ENCODE data around the gene C5orf15. TPM values are rescaled to one million over a fixed set of nuclear protein-coding genes. Genes with fewer than 3 reads are reported as not detected.

The C5orf15 gene
- total and polyA plus RNA-seq, 8 donors, result 6.4 to 35.4 (median 10.7) TPM

DNA sequence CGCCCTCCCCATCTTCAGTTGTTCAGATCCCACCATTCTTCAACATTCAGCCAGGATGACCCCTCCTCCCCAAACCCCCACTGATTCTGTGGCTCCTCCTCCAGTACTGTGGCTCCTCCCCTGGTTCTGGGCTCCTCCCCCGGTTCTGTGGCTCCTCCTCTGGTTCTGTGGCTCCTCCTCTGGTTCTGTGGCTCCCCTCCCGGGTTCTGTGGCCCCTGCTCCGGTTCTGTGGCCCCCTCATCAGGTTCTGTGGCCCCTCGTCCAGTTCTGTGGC, 32.8 kb downstream of the C5orf15 start:
- Histone ChIP-seq H3K27me3 (no peaks in the 10 kb centered on the region), H3K27ac (no peak overlapping the region), H3K36me3 (no peaks in the 10 kb centered on the region), H3K4me1 (peaks cover 0 to 3% (median 0%) of the 10 kb centered on the region in 3 donors), H3K4me3 (no peak overlapping the region), H3K9me3 (no peaks in the 10 kb centered on the region)
- WGBS, 2 donors, result 91 to 94% methylated on average over 5 of the region's 5 CpGs
- TF ChIP-seq, protein P1, sequence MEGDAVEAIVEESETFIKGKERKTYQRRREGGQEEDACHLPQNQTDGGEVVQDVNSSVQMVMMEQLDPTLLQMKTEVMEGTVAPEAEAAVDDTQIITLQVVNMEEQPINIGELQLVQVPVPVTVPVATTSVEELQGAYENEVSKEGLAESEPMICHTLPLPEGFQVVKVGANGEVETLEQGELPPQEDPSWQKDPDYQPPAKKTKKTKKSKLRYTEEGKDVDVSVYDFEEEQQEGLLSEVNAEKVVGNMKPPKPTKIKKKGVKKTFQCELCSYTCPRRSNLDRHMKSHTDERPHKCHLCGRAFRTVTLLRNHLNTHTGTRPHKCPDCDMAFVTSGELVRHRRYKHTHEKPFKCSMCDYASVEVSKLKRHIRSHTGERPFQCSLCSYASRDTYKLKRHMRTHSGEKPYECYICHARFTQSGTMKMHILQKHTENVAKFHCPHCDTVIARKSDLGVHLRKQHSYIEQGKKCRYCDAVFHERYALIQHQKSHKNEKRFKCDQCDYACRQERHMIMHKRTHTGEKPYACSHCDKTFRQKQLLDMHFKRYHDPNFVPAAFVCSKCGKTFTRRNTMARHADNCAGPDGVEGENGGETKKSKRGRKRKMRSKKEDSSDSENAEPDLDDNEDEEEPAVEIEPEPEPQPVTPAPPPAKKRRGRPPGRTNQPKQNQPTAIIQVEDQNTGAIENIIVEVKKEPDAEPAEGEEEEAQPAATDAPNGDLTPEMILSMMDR (IDR thresholded peaks at IDR 0.05), result no peak
- FAIRE-seq (no peak), DNase-seq (no peak), ATAC-seq (no peak)
- intact Hi-C loops (cut with DNase I), result no loop called here

DNA sequence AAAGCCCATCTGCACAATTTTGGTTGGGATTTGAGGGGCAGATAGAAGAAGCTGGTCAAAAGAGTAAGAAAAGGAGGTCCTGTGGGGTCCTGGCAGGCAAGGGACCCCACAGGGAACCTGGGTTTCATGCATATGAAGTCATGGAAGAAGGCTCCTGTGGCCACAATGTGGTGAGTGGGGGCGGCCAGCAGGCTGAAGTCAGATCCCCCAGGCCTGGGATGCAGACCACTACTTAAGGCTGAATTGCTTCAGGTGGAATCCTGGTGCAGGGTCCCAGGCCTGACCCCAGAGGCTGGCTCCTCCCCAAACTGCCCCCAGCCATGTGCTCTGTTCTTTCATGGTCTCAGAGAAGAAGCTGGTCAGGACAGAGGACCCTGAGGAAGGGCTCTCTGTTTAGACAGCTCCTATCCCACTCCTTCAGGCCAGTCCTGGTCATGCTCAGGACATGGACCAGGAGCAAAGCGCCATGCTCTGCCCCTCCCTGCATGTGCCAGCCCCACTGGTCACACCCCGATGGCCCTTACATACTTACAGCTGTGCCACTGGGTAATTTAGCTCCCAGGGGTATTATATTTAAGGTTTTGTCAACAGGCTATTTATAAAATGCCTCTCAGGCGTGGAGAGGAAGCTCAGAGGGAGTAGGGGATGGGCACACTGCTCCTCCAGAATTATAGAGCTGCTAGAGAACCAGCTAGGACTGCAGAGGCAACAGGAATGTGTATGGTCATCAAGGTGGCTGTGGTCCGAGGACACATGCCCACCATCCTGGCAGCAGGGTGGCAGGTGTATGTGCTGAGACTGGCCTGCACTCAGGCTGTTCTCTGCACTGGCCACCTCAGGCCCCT, 33.4 kb downstream of the C5orf15 start:
- FAIRE-seq, result no peak
- peaks cover 0 to 3% (median 0%) of the 10 kb centered on the region in 3 donors for H3K4me1 ChIP-seq
- TF ChIP-seq, protein P1 (IDR thresholded peaks at IDR 0.05), result no peak
- no peaks in the 10 kb centered on the region for H3K36me3 ChIP-seq
- 83 to 91% methylated on average over 5 of the region's 5 CpGs for WGBS, 2 donors
- no peaks in the 10 kb centered on the region for H3K27me3 ChIP-seq
- intact Hi-C loops (cut with DNase I), result no loop called here
- H3K9me3 ChIP-seq, result no peaks in the 10 kb centered on the region
- DNase-seq, result no peak
- H3K4me3 ChIP-seq, result no peak overlapping the region
- no peak overlapping the region for H3K27ac ChIP-seq
- no peak for ATAC-seq

DNA sequence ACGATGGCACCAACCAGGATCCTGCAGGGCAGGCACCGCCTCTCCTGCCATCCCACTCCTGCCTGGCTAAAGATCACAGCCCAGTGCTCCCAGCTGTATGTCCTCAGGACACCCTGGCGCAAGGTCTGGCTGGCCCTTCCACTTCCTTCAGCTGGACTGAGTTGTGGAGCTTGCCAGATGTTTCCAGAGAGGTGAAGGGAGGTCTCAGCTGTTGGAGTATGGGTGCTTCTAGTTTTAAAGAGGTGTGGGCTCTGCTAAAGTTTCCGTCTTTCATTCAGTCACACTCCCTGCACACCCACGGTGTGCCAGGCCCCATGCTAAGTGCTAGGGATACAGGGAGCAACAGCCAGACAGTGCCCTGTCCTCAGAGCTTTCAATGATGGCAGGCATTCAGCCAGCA, 34.1 kb downstream of the C5orf15 start:
- no peaks in the 10 kb centered on the region for H3K9me3 ChIP-seq
- TF ChIP-seq, protein P1 (IDR thresholded peaks at IDR 0.05), result no peak
- FAIRE-seq, result no peak

DNA sequence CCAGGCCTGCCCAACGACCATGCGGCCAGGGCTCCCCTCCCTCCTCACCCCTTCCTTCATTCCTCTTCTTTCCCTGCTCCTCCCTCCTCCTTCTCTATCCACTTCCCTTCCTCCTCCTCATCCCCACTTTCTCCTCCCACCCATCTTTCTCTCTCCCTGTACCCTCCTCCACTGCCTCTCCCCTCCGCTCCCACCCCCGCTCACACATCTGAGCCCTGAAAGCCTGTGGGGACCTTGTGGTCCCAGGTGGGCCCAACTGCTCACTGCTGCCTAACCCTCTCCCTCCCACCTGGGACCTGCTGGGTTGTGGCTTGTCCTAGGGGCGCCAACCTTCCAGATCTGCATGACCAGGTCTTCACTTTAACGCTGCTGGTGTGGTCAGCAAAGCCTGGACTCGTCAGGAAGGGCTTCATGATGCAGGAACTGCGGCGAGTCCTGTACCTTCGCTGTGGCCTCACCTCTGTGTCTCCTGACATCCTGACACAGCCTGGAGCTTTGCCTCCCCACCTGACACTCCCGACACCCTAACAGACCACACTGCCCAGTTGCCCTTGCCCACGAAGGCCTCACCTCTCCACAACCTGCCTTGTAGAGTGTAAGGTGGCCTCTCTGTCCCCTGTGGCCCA, 34.6 kb downstream of the C5orf15 start:
- peaks cover 0 to 3% (median 0%) of the 10 kb centered on the region in 3 donors for H3K4me1 ChIP-seq
- TF ChIP-seq, protein P1 (IDR thresholded peaks at IDR 0.05), result no peak
- no peak overlapping the region for H3K4me3 ChIP-seq
- H3K27me3 ChIP-seq, result no peaks in the 10 kb centered on the region
- DNase-seq, result no peak
- H3K36me3 ChIP-seq, result no peaks in the 10 kb centered on the region
- H3K9me3 ChIP-seq, result no peaks in the 10 kb centered on the region
- H3K27ac ChIP-seq, result no peak overlapping the region
- intact Hi-C loops (cut with DNase I), result no loop called here
- WGBS, 2 donors, result 85 to 91% methylated on average over 12 of the region's 12 CpGs
- no peak for FAIRE-seq
- no peak for ATAC-seq

More for the DNA sequence above, 34.1 kb downstream of the C5orf15 start:
- no peak overlapping the region for H3K27ac ChIP-seq
- peaks cover 0 to 3% (median 0%) of the 10 kb centered on the region in 3 donors for H3K4me1 ChIP-seq
- WGBS, 2 donors, result 78 to 79% methylated on average over 5 of the region's 5 CpGs
- H3K4me3 ChIP-seq, result no peak overlapping the region
- intact Hi-C loops (cut with DNase I), result no loop called here
- no peaks in the 10 kb centered on the region for H3K36me3 ChIP-seq
- no peaks in the 10 kb centered on the region for H3K27me3 ChIP-seq
- DNase-seq (no peak), ATAC-seq (no peak)

DNA sequence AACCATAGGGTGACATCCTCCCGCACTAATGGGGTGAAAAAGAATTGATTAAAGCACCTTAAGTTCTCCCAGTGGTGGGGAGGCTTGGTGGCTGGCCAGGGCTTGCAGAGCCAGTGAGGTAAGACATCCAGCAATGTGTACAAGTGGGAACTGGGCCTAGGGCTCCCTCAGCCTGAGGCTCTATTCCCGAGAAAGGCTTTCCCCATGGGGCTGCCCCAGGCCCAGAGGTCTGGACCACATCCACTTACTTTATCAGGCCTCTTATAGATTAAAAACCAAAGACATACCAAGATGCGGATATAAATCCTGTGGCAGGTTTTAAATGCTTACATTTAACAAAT, 35.3 kb downstream of the C5orf15 start:
- FAIRE-seq (no peak), DNase-seq (no peak), ATAC-seq (no peak)
- Histone ChIP-seq H3K4me3 (no peak overlapping the region), H3K9me3 (no peaks in the 10 kb centered on the region), H3K27me3 (no peaks in the 10 kb centered on the region), H3K36me3 (no peaks in the 10 kb centered on the region), H3K27ac (no peak overlapping the region), H3K4me1 (peaks cover 0 to 3% (median 0%) of the 10 kb centered on the region in 3 donors)
- WGBS, 2 donors, result 55 to 59% methylated on average over 3 of the region's 3 CpGs
- TF ChIP-seq, protein P1 (IDR thresholded peaks at IDR 0.05), result no peak
- intact Hi-C loops (cut with DNase I), result no loop called here

All from pancreas (tissue), 10 donors.